HepG2 (cell line): ENCODE measurements around the gene SUB1. TPM values are rescaled to one million over a fixed set of nuclear protein-coding genes. Genes with fewer than 3 reads are reported as not detected.

Experiments
- ATAC-seq: fragments of 200-7000 bp; cut with Tn5 transposase; 3 replicates; pipeline ENCODE4 v1.9.1; 2020; ENCODE audit warnings: mild to moderate bottlenecking, moderate library complexity
- BruUV-seq: library from RNA; stranded (reverse); fragments of 400-500 nt; replicated peaks from 2 replicates; lab custom pipeline; 2021; lab: Mats Ljungman, UMichigan
- CTCF ChIA-PET: fragments of 300-600 bp; formaldehyde crosslinking; extraction: SDS; loops from one replicate; lab custom pipeline; 2021; ENCODE audit warnings: low total read pairs, inconsistent platforms, low intra/inter-chr PET ratio; lab: Yijun Ruan, JAX
- POLR2A ChIA-PET: fragments of 350-600 bp; sonication (Branson Sonifier 250); formaldehyde crosslinking; loops from one replicate; lab custom pipeline; 2020; ENCODE audit warnings: antibody characterized with exemption, inconsistent platforms; lab: Yijun Ruan, JAX
- DNase-seq: peaks from one replicate; pipeline ENCODE4 v3.0.0-alpha.2; 2015; ENCODE audit warnings: low spot score
- FAIRE-seq: peaks from 3 replicates; lab custom pipeline; 2011; peaks lifted over from hg19 to GRCh38; lab: Jason Lieb, UNC
- H2AFZ ChIP-seq: one replicate; pipeline ENCODE4 v1.6.1; 2011; ENCODE audit warnings: low read length, inconsistent platforms
- H3K27ac ChIP-seq: fragments of 300-600 bp; 3 replicates; pipeline ENCODE4 v1.8.0; 2011; ENCODE audit warnings: mixed run types, mild to moderate bottlenecking, mixed read lengths, low read length, inconsistent platforms; ENCODE audit not compliant: insufficient read depth; ENCODE audit errors: extremely low read length
- H3K27me3 ChIP-seq, 2 experiments: fragments of 200-600 bp in 1 of 2; 2 replicates in 1 of 2; 3 replicates in 1 of 2; pipeline versions ENCODE4 v1.6.0 to v1.8.0; 2011; ENCODE audit warnings: low read length in 2 of 2, mild to moderate bottlenecking in 2 of 2, moderate library complexity in 2 of 2, inconsistent platforms in 1 of 2; ENCODE audit not compliant: insufficient read depth in 2 of 2, control insufficient read depth in 1 of 2
- H3K36me3 ChIP-seq, 2 experiments: fragments of 200-600 bp in 1 of 2; replicated peaks in 1 of 2; 2 replicates in 1 of 2; 3 replicates in 1 of 2; pipeline versions ENCODE4 v1.5.1 to v1.8.0; 2011; ENCODE audit warnings: low read length in 2 of 2, inconsistent platforms in 1 of 2; ENCODE audit not compliant: insufficient read depth in 2 of 2, control insufficient read depth in 1 of 2
- H3K4me1 ChIP-seq: 2 replicates; pipeline ENCODE4 v1.5.1; 2012; ENCODE audit warnings: low read length, inconsistent platforms; ENCODE audit not compliant: insufficient read depth
- H3K4me2 ChIP-seq: 2 replicates; pipeline ENCODE4 v1.6.0; 2011; ENCODE audit warnings: low read depth, low read length, inconsistent platforms
- H3K4me3 ChIP-seq, 3 experiments: fragments of 200-600 bp in 1 of 3; sonication (generic), shearing (Covaris generic) in 1 of 3; replicated peaks in 1 of 3; 2 replicates each; pipeline ENCODE4 v1.5.1; 2011 to 2016; ENCODE audit warnings: low read length in 3 of 3, inconsistent platforms in 2 of 3, low read depth in 2 of 3, mild to moderate bottlenecking in 2 of 3, control low read depth in 1 of 3, mixed read lengths in 1 of 3; ENCODE audit not compliant: insufficient read depth in 1 of 3
- H3K79me2 ChIP-seq: one replicate; pipeline ENCODE4 v1.6.1; 2011; ENCODE audit warnings: low read length, inconsistent platforms; ENCODE audit not compliant: insufficient read depth
- H3K9ac ChIP-seq: 2 replicates; pipeline ENCODE4 v1.6.0; 2011; ENCODE audit warnings: mild to moderate bottlenecking, low read depth, low read length, inconsistent platforms; ENCODE audit not compliant: insufficient read depth
- H3K9me3 ChIP-seq: 2 replicates; pipeline ENCODE4 v1.5.1; 2012; ENCODE audit warnings: mild to moderate bottlenecking, low read length
- H4K20me1 ChIP-seq: 2 replicates; pipeline ENCODE4 v1.6.0; 2011; ENCODE audit warnings: inconsistent platforms, mild to moderate bottlenecking, low read length, moderate library complexity; ENCODE audit not compliant: insufficient read depth
- GPN1 ChIP-seq: sonication (generic); formaldehyde crosslinking; IDR thresholded peaks from 2 replicates; pipeline ENCODE4 v1.5.1; 2020; ENCODE audit warnings: missing genetic modification reagents, borderline replicate concordance
- MAFF ChIP-seq: IDR thresholded peaks from 2 replicates; pipeline ENCODE4 v1.6.1; 2011; ENCODE audit warnings: low read depth, low read length, improper control_type of control experiment
- MAFK ChIP-seq, 2 experiments: IDR thresholded peaks in 1 of 2; conservative IDR thresholded peaks in 1 of 2; 2 replicates each; pipeline ENCODE4 v1.6.1; 2011; ENCODE audit warnings: improper control_type of control experiment in 2 of 2, low read length in 2 of 2
- RBFOX2 ChIP-seq: fragments of 200-400 bp; formaldehyde crosslinking; IDR thresholded peaks from 2 replicates; pipeline ENCODE4 v1.6.1; 2017; ENCODE audit warnings: low read depth, mild to moderate bottlenecking, low read length
- RBM22 ChIP-seq: fragments of 200-400 bp; formaldehyde crosslinking; optimal IDR thresholded peaks from 2 replicates; pipeline ENCODE3; 2017; ENCODE audit warnings: mild to moderate bottlenecking, low read length, moderate library complexity
- SSRP1 ChIP-seq: IDR thresholded peaks from 2 replicates; pipeline ENCODE4 v1.6.1; 2016; ENCODE audit warnings: control low read depth
- WGBS: methylation state at CpG from one replicate; pipeline ENCODE4 v1.1.6; 2017; ENCODE audit warnings: low lambda C conversion rate; 5-methylcytosine and 5-hydroxymethylcytosine counted together
- in situ Hi-C: cut with HindIII; loops from 2 replicates; pipeline ENCODE4 v1.10.0; 2017; ENCODE audit warnings: low pct_unique_long_range_greater_than_20kb; ENCODE audit not compliant: extremely low pct_ligation_motif_present
- intact Hi-C: fragments of 100-400 bp; cut with micrococcal nuclease; formaldehyde crosslinking; loops from one replicate; pipeline ENCODE4 v1.10.0; 2022; ENCODE audit not compliant: unreplicated experiment
- polyA plus RNA-seq, 8 experiments: library from polyadenylated mRNA; depleted of rRNA in 3 of 8; stranded (reverse) in 7 of 8; unstranded in 1 of 8; fragments of >200 nt; fragmentation: Illumina TruSeq in 4 of 8; extraction: Trizol in 4 of 8; gene quantifications; 2 replicates each; pipeline versions ENCODE4 v1.2.1 to v1.2.3, GENCODE V29; 2011 to 2016; ENCODE audit warnings: low read depth in 4 of 8, missing spikeins in 1 of 8, mixed read lengths in 1 of 8; ENCODE audit not compliant: insufficient read depth in 1 of 8
- total RNA-seq, 5 experiments: library from RNA; depleted of rRNA; stranded (reverse); fragments of >200 nt; fragmentation: Illumina TruSeq; extraction: Trizol; gene quantifications; 2 replicates each; pipeline ENCODE4 v1.2.3, GENCODE V29; 2016; ENCODE audit warnings: low read depth in 1 of 5

Gene SUB1
- total and polyA plus RNA-seq, 2 of the 13 experiments (the other 11 are each of a cell fraction or from before 2014, with no cell fraction given): 182 to 693 TPM

DNA sequence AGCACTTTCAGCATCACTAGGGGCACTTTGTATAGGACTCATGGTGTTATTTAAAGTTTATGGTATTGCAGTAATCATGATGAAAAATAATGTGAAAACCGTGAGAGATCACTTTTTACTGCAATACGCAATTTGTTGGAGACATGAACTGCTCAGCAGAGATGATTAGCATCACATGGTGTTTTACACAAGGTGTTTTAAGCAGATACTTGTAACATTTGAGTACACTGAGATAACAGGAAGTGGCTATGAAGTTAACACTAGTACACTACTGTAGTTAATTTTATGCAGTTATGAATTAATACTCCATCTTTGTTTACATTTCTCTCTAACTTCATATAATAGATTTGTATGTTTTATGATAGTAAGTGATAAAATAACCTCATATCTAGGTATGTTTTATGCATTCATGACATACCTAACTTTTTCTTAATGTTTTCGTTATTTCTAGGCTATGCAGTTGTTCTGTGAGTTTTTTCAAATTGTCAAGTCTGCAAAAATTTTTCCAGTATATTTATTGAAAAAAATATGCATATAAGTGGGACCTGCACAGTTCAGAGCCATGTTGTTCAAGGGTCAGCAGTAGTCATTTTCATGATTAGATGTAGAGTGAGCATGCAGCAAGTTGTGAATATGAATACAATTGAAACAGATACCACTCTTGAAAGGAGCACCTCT lies 13.0 kb downstream of the SUB1 start:
- Histone ChIP-seq H3K36me3 (peaks cover 25 to 84% of the 10 kb centered on the region in 2 experiments), H3K27me3 (no peaks in the 10 kb centered on the region), H3K27ac (no peak overlapping the region), H4K20me1 (peaks cover 58% of the 10 kb centered on the region), H3K4me1 (peaks cover 38% of the 10 kb centered on the region), H3K4me2 (no peak overlapping the region), H3K79me2 (peaks cover 63% of the 10 kb centered on the region), H3K9me3 (no peaks in the 10 kb centered on the region), H3K4me3 (no peak overlapping the region), H3K9ac (no peak overlapping the region), H2AFZ (no peak overlapping the region)
- CTCF ChIA-PET: no interaction called here
- BruUV-seq: no TSS peak
- intact Hi-C loops: no loop called here
- POLR2A ChIA-PET: no interaction called here
- DNase-seq (no peak), ATAC-seq (no peak), FAIRE-seq (no peak)
- 97% methylated on average over 3 of the region's 3 CpGs for WGBS
- TF ChIP-seq MAFF: peak; percentile 47; the same call in 1 of the 2 replicates
- no peak for TF ChIP-seq GPN1 (CRISPR knock-in tag)
- TF ChIP-seq RBFOX2: 0 out of 2 replicates have a peak, but pooled peaks have one; percentile 7
- TF ChIP-seq MAFK (conservative IDR thresholded peaks at IDR 0.05 in 1 of 2, IDR thresholded peaks at IDR 0.05 in 1 of 2; ENCODE audit: low read length in 2 of 2): peak; percentile 64 to 68; a peak in 3 of 4 replicates
- peak; percentile 88 for TF ChIP-seq RBM22
- in situ Hi-C loops: no loop called here

DNA sequence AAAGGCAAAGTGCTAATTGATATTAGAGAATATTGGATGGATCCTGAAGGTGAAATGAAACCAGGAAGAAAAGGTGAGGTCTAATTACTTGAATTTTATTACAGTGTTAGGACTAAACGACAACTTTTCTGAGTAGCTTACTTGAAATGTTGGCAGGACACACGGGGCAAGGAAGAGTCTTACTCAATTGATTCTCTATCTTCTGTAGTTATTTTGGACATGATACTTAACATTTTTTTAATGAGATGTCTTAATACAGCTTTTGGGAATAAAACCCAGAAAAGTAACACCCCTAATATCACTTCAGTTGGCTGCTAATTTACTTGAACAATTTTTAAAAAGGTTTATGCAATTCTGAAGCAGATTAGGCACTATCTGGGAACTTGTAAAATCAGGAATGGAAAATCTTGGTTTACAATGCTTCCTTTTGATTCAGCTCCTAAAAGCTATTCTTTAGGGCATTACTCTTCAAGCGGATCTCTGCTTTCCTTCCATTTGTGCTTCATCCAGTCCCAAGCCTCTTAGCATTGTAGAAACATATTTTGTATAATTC lies 13.7 kb downstream of the SUB1 start:
- WGBS: 97% methylated on average over 3 of the region's 3 CpGs
- POLR2A ChIA-PET: no interaction called here
- CTCF ChIA-PET: no interaction called here
- DNase-seq: no peak
- Histone ChIP-seq H3K4me3 (no peak overlapping the region), H2AFZ (no peak overlapping the region), H3K4me1 (peaks cover 32% of the 10 kb centered on the region), H3K79me2 (peaks cover 57% of the 10 kb centered on the region), H3K9me3 (no peaks in the 10 kb centered on the region), H4K20me1 (peaks cover 52% of the 10 kb centered on the region), H3K9ac (no peak overlapping the region), H3K27me3 (no peaks in the 10 kb centered on the region)
- intact Hi-C loops: no loop called here
- FAIRE-seq: no peak
- TF ChIP-seq SSRP1 (CRISPR knock-in tag) (no peak), RBFOX2 (peak; percentile 58)
- TF ChIP-seq, all 625 proteins: peak for 1
- no peak overlapping the region for H3K4me2 ChIP-seq
- peaks cover 20 to 77% of the 10 kb centered on the region in 2 experiments for H3K36me3 ChIP-seq
- H3K27ac ChIP-seq: no peak overlapping the region
- ATAC-seq: no peak
- BruUV-seq: no TSS peak
- in situ Hi-C loops: no loop called here
